ENCODE data around the gene MAPKAP1. TPM values are rescaled to one million over a fixed set of nuclear protein-coding genes. Genes with fewer than 3 reads are reported as not detected.

MAPKAP1 gene
- total RNA-seq, 1 experiment from 2014 or later, result 79.9 TPM

DNA sequence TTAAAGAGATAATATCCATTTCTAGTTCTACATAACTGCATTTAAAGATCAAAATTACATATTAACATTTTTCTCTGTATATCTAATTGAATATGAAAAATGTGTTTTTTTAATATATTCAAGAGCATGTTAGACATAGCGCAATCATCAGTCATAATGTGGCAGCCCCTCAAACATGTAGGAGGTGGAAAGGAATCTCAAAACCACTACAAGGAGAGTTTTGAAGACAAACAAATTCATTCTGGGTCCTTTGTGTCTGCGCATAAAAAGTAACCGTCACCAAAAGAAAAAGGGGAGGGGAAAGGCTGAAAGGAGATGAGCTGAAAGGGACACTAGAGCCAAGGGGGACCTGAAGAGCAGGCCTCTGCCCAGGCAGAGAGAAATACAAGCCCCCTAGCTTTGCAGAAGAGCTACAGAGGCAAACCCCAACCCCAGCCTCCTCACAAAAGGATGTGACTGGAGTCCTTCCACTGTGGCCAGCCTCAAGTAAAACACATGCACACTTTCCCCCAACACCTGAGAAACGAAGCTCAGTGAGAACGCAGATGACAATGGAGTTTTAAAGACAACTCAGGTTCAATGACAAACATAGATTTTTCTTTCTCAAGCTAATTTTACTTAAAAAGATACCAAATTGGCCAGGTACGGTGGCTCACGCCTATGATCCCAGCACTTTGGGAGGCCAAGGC is 62.0 kb downstream of the MAPKAP1 start:
- no peak for DNase-seq (ENCODE audit: low spot score)

DNA sequence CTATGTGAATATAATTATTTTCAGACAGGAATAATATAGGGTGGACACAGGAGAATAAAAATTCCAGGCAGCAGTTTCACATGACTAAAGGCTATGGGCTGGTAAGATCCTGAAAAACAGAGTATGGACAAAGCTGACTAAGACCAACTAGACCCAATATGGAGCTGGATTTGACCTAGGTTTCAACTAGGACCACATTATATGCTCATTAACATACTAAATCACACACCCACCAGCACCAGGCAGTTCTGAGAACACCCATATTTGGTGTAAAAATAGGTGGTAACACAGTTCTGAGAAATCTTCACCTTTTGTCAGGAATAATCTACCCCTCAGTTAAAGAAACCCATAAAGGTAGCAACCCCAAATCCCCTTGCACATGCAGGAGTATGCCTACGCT is 64.7 kb downstream of the MAPKAP1 start:
- DNase-seq (ENCODE audit: low spot score), result no peak

DNA sequence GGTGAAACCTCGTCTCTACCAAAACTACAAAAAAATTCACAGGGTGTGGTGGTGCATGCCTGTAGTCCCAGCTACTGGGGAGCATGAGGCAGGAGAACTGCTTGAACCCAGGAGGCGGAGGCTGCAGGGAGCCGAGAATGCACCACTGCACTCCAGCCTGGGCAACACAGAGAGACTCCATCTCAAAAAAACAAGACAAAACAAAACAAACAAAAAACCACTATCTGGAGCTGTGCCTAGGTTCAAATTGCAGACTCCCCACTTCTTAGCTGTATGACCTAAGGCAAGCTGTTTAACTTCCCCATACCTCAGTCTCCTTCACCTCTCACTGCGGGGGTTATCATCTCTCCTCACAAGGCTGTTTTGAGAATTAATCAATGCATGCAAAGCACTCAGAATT is 68.0 kb downstream of the MAPKAP1 start:
- DNase-seq (ENCODE audit: low spot score), result no peak

DNA sequence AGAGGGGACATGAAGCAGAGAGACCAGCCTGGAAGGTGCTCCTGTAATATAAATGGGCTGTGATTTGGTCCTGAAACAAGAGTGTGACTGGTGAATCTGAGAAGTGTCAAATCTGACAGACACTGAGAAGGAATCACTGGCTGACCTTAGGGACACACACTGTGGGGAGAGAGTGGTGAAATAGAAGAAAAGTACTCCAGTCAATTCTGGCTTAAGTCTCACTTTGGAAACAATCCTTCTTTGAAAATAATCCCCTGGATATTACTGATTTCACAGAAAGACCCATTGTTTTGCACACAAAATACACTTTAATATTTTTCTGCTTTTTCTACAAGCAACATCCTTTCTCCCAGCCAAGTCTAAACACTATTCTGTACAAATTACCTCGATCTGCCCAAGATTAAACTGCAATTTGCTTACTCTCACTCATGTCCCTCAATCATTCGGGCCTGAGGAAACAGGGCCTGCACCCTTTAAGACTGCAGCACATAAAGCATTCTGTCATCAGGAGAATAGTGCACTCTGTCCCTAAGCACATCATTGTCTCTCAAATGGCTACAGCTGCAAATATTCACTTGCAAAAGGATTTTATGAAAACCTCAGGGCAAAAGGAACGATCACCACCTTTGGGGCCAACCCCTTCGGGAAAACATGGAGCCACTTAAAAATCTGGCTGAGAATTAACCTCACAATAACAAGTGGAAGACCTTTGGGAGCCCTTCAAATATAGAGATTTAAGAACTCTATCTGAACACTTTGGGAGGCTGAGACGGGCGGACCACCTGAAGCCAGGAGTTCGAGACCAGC is 68.6 kb downstream of the MAPKAP1 start:
- no peak for DNase-seq (ENCODE audit: low spot score)

DNA sequence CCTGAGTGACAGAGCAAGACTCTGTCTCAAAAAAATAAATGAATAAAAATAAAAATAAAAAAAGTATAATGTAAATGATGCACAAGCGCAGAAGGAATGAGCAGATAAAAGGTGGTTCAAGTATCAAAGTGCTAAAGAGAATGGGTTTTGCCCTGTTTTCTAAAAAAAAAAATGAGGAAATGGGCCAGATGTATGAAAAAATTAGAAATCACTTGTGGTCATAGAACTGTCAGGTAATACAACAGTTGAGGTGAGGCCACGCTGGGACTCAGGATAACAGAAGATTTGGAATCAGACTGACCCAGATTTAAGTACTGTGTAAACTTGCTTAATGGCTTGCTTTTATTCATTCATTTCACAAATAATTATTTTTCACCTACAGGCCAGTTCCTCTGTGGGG is 69.8 kb downstream of the MAPKAP1 start:
- no peak for DNase-seq (ENCODE audit: low spot score)

DNA sequence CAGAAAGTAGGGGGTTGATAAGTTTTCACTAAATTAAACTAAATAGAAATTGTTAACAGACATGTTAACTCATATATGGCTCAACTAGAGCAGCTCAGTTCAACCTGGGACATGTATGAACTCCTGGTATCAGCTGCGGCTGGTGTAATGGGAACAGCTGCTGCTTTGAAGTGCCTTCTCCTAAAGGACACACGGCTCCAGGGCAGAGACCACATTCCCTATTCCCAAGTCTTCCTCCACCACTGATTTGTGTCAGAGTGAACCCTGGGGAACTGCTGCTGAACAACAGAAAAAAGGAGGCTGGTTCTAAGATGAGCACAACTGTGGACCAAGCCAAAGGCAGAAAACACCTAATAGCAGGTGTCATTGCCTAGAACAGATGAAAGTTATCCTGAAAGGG is 71.1 kb downstream of the MAPKAP1 start:
- no peak for DNase-seq (ENCODE audit: low spot score)

DNA sequence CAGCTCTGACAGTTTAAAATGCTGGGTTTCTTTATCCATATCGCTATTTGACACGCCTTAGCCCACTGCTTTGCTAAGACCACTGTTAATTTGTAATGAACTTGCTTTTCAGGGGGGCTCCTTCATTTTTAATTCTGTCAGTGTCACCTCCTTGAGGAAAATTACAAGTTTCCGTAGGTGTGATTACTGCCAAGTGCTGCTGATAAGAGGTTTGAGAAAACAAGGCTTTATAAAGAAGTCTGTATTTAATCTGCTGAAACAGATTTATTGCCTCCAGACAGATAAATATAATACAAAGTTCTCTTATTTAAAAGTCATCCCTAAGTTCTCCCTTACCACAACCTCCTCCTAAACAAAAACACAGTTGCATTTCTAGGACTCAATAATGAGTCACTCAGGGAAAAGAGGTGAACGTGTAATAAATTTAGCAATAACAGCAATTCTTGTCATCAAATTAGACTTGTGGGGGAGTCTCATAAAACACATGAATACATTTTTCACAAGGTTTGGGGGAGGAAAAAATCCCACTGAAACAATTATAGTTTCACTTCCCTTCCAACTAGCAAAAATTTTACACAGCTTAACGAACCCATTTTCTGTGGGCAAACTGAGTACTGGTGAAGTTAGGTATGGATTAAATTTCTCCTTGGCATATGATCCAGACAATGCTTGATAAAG is 72.8 kb downstream of the MAPKAP1 start:
- DNase-seq (ENCODE audit: low spot score), result no peak

DNA sequence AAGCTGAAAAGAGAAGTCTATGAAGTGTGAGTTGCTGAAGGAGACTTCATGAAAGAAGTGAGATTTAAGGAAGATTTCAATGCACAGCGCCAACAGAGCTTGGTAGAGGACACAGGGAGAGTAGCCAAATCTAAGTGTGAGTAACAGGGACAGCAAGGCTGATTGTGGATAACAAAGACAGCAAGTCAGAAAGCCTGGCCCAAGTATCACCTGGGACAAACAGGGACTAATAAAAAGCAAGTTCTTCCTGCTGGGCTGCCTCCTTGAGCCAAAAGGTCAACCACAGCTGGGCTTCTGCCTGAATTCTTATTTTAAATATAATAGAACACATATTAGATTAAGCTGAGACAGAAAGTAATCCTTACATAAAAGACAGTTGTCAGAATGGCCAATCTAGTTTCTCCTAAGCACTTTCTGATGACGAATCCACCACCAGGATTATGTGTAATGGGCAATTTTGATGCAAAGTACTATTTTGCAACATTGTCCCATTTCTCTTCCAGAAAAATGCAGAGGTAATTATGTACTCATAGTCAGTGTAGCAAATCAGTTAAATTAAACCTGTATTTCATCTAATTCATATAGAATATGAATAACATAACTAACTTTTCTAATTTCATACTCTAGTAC is 73.8 kb downstream of the MAPKAP1 start:
- DNase-seq (ENCODE audit: low spot score), result peak; percentile 60

DNA sequence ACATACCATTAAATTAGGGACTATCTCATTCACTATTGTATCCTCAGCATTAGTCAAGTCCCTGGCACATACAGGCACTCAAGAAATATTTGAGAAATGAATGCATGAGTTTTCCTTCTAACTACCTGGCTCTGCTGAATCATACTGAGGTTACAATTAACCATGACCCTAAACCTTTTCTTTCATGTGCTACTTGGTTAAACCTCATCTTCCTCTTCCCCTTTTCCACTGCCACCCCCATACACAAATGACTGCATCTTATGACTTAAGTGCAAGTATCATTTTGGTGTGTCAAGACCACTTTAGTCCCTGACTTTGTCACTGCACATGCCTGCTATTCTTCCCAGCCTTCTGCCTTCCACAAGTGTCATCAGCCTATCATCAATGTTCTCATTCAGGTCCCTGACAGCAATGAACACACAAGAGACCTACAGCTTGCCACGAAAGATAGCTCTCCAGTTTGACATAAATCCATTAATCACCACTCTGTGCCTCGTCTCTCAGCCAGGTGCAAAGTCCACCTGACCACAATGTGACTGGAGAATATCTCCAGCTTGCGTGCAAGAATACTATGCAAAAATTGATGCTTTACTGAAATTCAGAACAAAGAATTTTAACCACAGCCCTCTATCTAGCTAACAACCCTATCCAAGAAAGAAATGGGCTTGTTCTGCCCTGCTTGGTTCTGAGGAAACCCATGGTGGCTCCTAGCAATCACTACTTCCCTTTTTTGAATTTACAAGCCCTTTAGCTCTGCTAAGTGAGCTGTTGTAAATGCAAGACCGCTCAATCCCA is 74.5 kb downstream of the MAPKAP1 start:
- peak; percentile 57 for DNase-seq (ENCODE audit: low spot score)

DNA sequence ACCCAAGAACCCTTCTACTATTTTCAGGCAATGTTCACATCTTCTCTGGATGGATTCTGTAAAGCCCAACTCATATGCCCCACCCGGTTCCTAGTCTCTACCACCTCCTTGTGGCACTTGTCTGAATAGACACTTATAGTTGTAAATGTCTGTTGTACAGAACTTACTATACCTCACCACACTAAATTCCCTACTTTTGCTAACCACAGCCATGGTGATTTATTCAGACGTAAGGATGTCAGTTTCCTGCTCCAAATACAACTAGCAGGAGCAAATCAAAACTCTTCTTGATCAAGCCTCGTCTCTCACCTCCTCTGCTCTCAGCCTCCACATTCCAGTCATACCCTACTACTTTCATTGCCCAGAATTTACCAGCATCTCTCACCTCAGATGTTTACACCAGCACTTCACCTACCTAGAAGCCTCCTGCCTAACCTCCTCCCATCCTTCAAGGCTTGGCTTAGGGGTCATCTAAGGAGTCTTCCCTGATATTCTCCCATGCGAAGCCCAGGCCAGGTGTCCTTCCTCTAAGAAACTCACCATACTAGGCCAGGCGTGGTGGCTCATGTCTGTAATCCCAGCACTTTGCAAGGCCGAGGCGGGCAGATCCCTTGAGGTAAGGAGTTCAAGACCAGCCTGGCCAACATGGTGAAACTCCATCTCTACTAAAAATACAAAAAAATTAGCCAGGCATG is 75.5 kb downstream of the MAPKAP1 start:
- peak; percentile 69 for DNase-seq (ENCODE audit: low spot score)

DNA sequence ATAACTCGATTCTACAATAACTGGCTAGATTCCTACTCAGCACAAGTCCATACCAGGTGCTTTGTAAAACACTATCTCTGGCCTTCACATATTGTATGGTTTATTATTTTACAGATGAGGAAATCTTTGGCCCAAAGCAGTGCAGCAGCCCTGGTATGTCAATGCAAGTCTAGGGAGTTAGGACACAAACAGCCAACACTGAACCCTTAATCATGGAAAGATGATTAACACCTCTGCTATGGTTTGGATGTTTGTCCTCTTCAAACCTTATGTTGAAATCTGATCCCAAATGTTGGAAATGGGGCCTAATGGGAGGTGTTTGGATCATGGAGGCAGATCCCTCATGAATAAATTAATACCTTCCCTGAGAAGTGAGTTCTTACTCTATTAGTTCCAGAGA is 76.6 kb downstream of the MAPKAP1 start:
- DNase-seq (ENCODE audit: low spot score), result no peak

DNA sequence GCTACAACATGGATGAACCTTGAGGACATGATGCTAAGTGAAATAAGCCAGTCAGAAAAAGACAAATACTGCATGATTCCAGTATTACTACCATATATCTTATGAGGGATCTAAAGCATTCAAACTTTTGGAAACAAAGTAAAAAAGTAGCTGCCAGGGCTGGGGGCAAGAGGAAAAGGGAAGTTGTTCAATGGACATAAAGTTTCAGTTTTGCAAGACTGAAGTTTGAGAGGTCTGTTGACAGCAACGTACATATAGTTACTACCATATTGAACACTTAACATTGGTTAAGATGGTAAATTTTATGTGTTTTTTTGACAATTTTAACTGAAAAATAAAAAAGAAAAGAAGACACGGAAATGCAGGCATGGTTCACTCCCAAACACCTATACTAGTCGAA is 77.6 kb downstream of the MAPKAP1 start:
- DNase-seq (ENCODE audit: low spot score), result no peak

DNA sequence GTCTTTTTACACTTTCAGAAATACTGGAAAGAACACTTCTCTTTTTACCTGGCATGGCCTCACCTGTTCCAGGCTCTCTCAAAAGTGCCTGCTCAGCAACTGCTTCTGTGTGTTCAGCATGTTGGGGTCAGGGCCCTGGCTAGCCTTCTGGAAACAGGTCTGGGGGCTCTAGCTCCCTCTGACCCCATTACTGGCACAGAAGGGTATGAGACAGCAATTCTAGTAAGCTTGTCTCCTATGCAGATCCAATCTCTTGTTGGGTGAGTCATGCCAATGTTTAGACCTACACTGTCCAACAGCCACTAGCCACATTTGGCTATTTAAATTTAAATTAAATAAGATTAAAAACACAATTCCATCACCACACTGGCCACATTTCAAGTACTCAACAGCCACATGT is 80.8 kb downstream of the MAPKAP1 start:
- DNase-seq (ENCODE audit: low spot score), result no peak

DNA sequence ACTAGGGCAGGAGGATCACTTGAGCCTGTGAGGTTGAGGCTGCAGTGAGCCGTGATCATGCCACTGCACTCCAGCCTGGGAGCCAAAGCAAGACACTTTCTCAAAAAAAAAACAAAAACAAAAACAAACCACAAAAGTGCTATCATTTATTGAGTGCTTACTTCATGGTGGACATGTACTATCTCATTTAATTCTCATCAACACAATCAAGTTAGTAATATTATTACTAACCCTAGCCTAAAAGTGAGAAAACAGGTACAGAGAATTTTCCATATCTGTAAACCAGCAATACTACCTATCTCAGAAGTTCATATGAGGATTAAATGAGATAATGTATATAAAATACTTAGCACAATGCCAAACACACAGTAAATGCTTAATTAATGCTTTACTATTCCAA is 85.8 kb downstream of the MAPKAP1 start:
- DNase-seq (ENCODE audit: low spot score), result no peak

DNA sequence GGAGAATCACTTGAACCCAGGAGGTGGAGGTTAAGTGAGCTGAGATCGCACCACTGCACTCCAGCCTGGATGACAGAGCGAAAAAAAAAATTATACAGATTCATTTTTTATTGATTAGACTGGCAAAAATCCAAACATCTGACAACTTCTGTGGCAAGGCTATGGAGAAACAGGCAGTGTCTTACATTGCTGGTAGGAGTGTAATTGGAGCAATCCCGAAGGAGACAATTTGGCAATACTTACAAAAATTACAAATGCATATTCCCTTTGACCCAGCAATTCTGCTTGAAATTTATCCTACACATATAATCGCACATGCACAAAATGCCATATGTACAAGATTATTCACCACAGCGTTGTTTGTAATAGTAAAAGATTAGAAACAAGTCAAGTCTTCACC is 86.8 kb downstream of the MAPKAP1 start:
- no peak for DNase-seq (ENCODE audit: low spot score)

DNA sequence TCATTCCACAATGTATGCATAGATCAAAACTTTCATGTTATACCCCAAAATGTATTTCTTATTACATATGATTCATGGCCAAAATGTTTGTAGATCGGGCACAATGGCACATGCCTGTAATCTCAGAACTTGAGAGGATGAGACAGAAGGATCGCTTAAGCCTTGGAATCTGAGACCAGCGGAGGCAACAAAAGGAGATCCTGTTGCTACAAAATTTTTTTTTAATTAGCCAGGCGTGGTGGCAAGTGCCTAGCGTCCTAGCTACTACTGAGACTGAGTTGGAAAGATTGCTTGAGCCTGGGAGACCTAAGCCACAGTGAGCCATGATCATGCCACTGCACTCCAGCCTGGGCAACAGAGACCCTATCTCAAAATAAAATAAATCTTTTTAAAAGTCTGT is 89.9 kb downstream of the MAPKAP1 start:
- no peak for DNase-seq (ENCODE audit: low spot score)

DNA sequence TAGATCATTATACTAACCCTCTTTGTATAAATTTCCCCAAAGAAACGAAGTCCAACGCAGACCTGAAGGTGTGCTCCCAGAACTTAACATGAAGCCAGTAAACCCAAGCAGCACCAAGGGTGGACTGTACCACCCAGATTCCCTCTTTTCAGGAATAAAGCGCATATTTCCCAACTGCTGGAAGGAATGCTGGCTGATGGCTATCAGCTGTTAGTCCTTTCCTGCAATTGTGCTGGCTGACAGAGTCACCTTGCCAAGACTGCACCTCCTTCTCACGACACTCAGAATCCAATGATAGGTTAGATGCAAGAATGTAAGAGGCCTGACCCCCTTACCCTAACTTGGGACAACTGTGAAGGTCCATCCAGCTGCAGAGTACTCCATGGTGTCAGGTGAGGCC is 93.9 kb downstream of the MAPKAP1 start:
- DNase-seq (ENCODE audit: low spot score), result no peak

DNA sequence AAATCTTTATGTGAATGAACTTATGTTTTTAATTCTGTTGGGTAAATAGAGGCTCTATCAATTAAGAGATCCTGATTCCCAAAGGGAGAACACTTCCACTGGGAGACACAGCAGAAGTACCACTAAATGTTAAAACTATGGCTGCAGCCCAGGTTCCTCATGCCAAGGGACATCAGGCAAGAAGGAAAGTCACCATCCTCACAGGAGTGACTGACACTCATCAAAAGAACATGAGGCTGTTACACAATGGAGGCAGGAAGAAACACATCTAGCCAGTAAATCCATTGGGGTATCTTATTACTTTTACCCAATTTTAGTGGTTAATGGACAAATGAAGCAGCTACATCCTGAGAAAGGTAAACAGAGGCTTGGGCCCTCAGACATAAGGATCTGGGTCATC is 94.4 kb downstream of the MAPKAP1 start:
- DNase-seq (ENCODE audit: low spot score), result no peak

DNA sequence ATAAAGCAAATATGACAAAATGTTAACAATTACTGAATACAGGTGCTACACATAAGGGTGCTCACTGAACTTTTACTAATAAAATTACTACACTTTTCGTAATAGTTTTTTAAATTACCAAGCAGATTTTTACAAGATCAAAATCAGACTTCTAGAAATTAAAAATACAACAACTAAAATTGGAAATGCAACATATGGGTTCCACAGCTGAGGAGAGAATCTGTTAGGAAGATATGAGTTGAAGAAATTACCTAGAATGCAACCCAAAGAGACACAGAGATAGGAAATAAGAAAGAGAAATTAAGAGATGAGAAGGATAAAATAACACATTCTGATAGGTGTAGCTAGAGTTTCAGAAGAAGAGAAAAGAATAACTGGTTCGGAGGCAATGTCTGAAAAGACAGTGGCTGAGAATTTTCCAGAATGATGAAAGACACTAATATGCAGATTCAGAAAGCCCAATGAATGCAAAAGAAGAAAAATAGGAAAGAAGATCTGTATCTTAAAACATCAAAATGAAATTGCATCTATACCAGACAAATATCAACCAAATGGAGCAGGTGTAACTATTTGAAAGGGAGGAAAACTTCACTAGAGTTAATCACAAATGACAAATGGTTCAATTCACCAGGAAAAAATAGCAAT is 95.8 kb downstream of the MAPKAP1 start:
- no peak for DNase-seq (ENCODE audit: low spot score)

DNA sequence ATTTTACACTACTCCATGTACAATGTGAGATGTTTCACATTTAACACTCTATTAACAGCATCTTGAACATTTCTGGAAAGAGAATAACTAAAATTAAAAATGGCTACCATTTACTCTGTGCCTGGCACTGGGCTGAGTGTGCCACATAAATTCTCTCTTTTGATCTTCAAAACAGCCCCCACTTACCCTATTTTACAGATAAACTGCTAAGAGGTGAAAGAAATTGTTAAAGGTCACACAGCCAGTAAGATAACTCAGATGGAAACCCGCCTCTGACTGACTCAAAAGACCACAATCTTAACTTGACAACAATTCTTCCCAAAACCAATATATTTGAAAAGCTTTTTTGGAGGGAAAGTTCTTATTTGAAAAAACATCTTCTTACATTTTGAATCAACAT is 97.3 kb downstream of the MAPKAP1 start:
- no peak for DNase-seq (ENCODE audit: low spot score)
